PC-3 (cell line): ENCODE results near the gene BLACAT1. TPM values are rescaled to one million over a fixed set of nuclear protein-coding genes. Genes with fewer than 3 reads are reported as not detected.
A peak's percentile ranks its signal among the peaks of the same experiment; 100 is the strongest.

Experiments used
- ATAC-seq: fragments of 200-7000 bp; cut with Tn5 transposase; 2 replicates; pipeline ENCODE4 v1.9.1; 2020; ENCODE audit warnings: mild to moderate bottlenecking, moderate library complexity
- BruUV-seq: library from RNA; stranded (reverse); fragments of 400-500 nt; replicated peaks from 2 replicates; lab custom pipeline; 2021; lab: Mats Ljungman, UMichigan
- CTCF ChIA-PET: fragments of 300-600 bp; sonication (Branson Sonifier 250); formaldehyde crosslinking; loops from one replicate; lab custom pipeline; 2022; ENCODE audit warnings: antibody characterized with exemption; lab: Charles Lee
- POLR2A ChIA-PET: fragments of 300-600 bp; sonication (Branson Sonifier 250); formaldehyde crosslinking; loops from one replicate; lab custom pipeline; 2022; ENCODE audit warnings: antibody characterized with exemption; ENCODE audit not compliant: unreplicated experiment; lab: Charles Lee
- DNase-seq: peaks from one replicate; pipeline ENCODE4 v3.0.0-alpha.2; 2015
- H2AFZ ChIP-seq: fragments of 300-600 bp; sonication (generic); 2 replicates; pipeline ENCODE4 v1.6.0; 2016; ENCODE audit warnings: antibody characterized with exemption, low read length
- H3F3A ChIP-seq: fragments of 300-600 bp; sonication (generic); one replicate; pipeline ENCODE4 v1.6.0; 2017; ENCODE audit warnings: antibody characterized with exemption, low read length, control low read depth, mild to moderate bottlenecking; ENCODE audit not compliant: unreplicated experiment
- H3K27ac ChIP-seq: fragments of 300-600 bp; sonication (generic); 2 replicates; pipeline ENCODE4 v1.5.1; 2016; ENCODE audit warnings: mild to moderate bottlenecking, low read length
- H3K27me3 ChIP-seq: fragments of 300-600 bp; sonication (generic); 2 replicates; pipeline ENCODE4 v1.6.1; 2016; ENCODE audit warnings: low read length, mixed read lengths
- H3K36me3 ChIP-seq: fragments of 300-600 bp; sonication (generic); 2 replicates; pipeline ENCODE4 v1.6.1; 2016; ENCODE audit warnings: low read depth, mixed run types, low read length, mixed read lengths
- H3K4me1 ChIP-seq: fragments of 300-600 bp; sonication (generic); 2 replicates; pipeline ENCODE4 v1.5.1; 2016; ENCODE audit warnings: low read length; ENCODE audit not compliant: insufficient read depth
- H3K4me2 ChIP-seq: fragments of 300-600 bp; sonication (generic); 2 replicates; pipeline ENCODE4 v1.6.0; 2016; ENCODE audit warnings: low read length
- H3K4me3 ChIP-seq: fragments of 300-600 bp; sonication (generic); 2 replicates; pipeline ENCODE4 v1.5.1; 2016; ENCODE audit warnings: mild to moderate bottlenecking, low read length, mixed read lengths
- H3K79me2 ChIP-seq: fragments of 300-600 bp; sonication (generic); 2 replicates; pipeline ENCODE4 v1.6.1; 2017; ENCODE audit warnings: low read length, mixed read lengths
- H3K9ac ChIP-seq: fragments of 300-600 bp; sonication (generic); 2 replicates; pipeline ENCODE4 v1.6.0; 2016; ENCODE audit warnings: mild to moderate bottlenecking, low read length
- H3K9me2 ChIP-seq: fragments of 300-600 bp; sonication (generic); replicated peaks from 2 replicates; pipeline ENCODE4 v1.6.1; 2016; ENCODE audit warnings: mixed run types, low read length, mixed read lengths
- H3K9me3 ChIP-seq: fragments of 300-600 bp; sonication (generic); 2 replicates; pipeline ENCODE4 v1.6.1; 2016; ENCODE audit warnings: low read length, mixed read lengths
- H4K20me1 ChIP-seq: fragments of 300-600 bp; sonication (generic); 2 replicates; pipeline ENCODE4 v1.6.1; 2016; ENCODE audit warnings: low read length, mixed read lengths
- EZH2 ChIP-seq: fragments of 300-600 bp; sonication (generic); IDR thresholded peaks from one replicate; pipeline ENCODE4 v1.6.1; 2017; ENCODE audit warnings: antibody characterized with exemption, mild to moderate bottlenecking, low read length; ENCODE audit not compliant: unreplicated experiment
- EZH2phosphoT487 ChIP-seq: fragments of 300-600 bp; sonication (generic); IDR thresholded peaks from 2 replicates; pipeline ENCODE4 v1.6.1; 2018; ENCODE audit warnings: mild to moderate bottlenecking, antibody characterized with exemption, low read length, borderline replicate concordance
- intact Hi-C: fragments of 100-400 bp; cut with micrococcal nuclease; formaldehyde crosslinking; loops from 2 replicates; pipeline ENCODE4 v1.9.0; 2023
- total RNA-seq: library from RNA; depleted of rRNA; stranded (reverse); fragments of >200 nt; gene quantifications from 2 replicates; pipeline ENCODE4 v1.2.3, GENCODE V29; 2014
- TF ChIP-seq, protein P1 (sequence below): fragments of 300-600 bp; sonication (generic); conservative IDR thresholded peaks from 2 replicates; pipeline ENCODE4 v1.5.1; 2017; ENCODE audit warnings: antibody characterized with exemption, low read depth, mild to moderate bottlenecking, low read length

The BLACAT1 gene
- total RNA-seq, 1 experiment from 2014 or later, result 1.5 TPM

DNA sequence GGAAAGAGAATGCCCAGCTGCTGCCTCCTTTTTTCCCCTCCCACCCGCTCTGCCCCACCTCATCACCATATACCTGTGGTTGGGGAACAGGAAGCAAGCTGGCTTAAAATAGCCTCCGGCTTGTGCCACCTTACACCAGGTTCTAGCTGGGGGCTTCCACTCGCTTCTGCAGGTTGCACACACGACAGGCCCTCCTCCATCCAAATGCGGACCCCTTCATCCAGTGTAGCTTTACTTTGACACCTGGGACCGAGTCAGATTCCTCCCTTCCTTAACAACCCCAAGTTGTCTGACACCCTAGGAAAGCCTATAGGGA lies 14.6 kb downstream of the BLACAT1 start:
- Histone ChIP-seq H4K20me1 (no peaks in the 10 kb centered on the region), H2AFZ (no peak overlapping the region), H3K4me3 (no peak overlapping the region), H3K9ac (no peak overlapping the region), H3K36me3 (no peaks in the 10 kb centered on the region), H3K4me2 (peak overlapping the region; percentile 50), H3K27me3 (no peaks in the 10 kb centered on the region), H3K4me1 (peaks cover 25% of the 10 kb centered on the region), H3K9me3 (no peaks in the 10 kb centered on the region), H3K9me2 (no peaks in the 10 kb centered on the region), H3K27ac (peak overlapping the region; percentile 64), H3K79me2 (no peaks in the 10 kb centered on the region), H3F3A (no peaks in the 10 kb centered on the region)
- POLR2A ChIA-PET, result interaction anchor here (0.9 kb wide), 1 partner anchor 8 kb away, joined by 9 read pairs; no protein-coding TSS in a partner anchor
- BruUV-seq, result no TSS peak
- ATAC-seq (no peak), DNase-seq (no peak)
- CTCF ChIA-PET, result interaction anchor here (0.5 to 1.3 kb wide), 3 partner anchors 10 to 44 kb away, joined by 3 to 5 read pairs (median 3); no protein-coding TSS in a partner anchor
- no peak for TF ChIP-seq EZH2
- TF ChIP-seq, protein P1, sequence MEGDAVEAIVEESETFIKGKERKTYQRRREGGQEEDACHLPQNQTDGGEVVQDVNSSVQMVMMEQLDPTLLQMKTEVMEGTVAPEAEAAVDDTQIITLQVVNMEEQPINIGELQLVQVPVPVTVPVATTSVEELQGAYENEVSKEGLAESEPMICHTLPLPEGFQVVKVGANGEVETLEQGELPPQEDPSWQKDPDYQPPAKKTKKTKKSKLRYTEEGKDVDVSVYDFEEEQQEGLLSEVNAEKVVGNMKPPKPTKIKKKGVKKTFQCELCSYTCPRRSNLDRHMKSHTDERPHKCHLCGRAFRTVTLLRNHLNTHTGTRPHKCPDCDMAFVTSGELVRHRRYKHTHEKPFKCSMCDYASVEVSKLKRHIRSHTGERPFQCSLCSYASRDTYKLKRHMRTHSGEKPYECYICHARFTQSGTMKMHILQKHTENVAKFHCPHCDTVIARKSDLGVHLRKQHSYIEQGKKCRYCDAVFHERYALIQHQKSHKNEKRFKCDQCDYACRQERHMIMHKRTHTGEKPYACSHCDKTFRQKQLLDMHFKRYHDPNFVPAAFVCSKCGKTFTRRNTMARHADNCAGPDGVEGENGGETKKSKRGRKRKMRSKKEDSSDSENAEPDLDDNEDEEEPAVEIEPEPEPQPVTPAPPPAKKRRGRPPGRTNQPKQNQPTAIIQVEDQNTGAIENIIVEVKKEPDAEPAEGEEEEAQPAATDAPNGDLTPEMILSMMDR, result no peak
- TF ChIP-seq EZH2phosphoT487, result no peak
- intact Hi-C loops, result no loop called here

DNA sequence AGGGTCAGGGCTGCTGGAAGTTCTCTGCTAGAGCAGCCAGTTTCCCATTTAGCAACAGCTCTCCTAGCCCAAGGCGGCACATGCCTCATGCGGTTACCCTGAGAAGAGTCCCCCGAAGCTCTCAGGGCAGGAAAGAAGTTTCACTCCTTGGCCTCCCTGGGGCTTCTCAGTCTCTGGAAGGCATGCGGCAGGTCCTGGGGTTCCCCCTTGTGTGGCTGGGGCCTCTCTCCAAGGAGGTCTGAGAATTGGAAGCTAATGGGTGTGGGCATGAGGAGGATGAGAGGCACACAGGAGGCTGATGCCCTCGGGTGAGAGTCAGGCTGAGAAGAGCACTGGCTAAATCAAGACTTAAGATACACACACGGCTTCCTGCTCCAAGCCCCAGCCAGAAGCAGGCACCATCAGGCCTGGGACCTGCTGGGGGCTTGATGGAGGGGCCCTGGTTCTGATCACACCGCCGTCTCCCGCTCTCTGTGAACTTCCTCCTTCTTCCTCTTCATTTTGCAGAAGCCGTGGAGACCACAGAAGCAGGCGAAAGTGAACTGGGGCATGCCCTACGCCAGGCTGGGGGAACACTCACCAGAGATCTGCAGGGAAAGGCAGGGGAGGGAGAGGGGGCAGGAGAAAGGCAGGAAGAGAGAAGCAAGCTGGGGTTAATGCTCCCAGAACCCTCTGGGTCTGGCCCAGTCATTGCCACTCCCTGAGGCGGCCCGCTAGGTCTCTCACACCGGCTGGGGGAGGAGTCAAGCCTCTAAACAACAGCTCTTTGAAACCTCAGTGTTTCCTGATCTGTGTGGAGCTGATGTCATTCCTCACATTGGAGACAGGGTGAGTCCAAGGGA lies 15.1 kb downstream of the BLACAT1 start:
- Histone ChIP-seq H3F3A (no peaks in the 10 kb centered on the region), H3K4me3 (no peak overlapping the region), H3K27me3 (no peaks in the 10 kb centered on the region), H3K36me3 (no peaks in the 10 kb centered on the region), H3K9me2 (no peaks in the 10 kb centered on the region), H4K20me1 (no peaks in the 10 kb centered on the region), H3K27ac (peak overlapping the region; percentile 66), H3K4me1 (peaks cover 25% of the 10 kb centered on the region), H3K9me3 (no peaks in the 10 kb centered on the region), H2AFZ (no peak overlapping the region), H3K4me2 (no peak overlapping the region), H3K9ac (peak overlapping the region; percentile 6; the same call in 1 of the 2 replicates), H3K79me2 (no peaks in the 10 kb centered on the region)
- CTCF ChIA-PET, result interaction anchor here (0.5 to 1.3 kb wide), 5 partner anchors 9 to 45 kb away, joined by 3 to 5 read pairs (median 3); no protein-coding TSS in a partner anchor
- BruUV-seq, result no TSS peak
- intact Hi-C loops, result no loop called here
- no peak for TF ChIP-seq EZH2phosphoT487
- no peak for TF ChIP-seq EZH2
- TF ChIP-seq, protein P1, result no peak
- peak; percentile 95 for ATAC-seq
- POLR2A ChIA-PET, result interaction anchor here (0.5 to 0.9 kb wide), 2 partner anchors 9 to 22 kb away, joined by 3 to 9 read pairs; no protein-coding TSS in a partner anchor
- peak; percentile 90 for DNase-seq

DNA sequence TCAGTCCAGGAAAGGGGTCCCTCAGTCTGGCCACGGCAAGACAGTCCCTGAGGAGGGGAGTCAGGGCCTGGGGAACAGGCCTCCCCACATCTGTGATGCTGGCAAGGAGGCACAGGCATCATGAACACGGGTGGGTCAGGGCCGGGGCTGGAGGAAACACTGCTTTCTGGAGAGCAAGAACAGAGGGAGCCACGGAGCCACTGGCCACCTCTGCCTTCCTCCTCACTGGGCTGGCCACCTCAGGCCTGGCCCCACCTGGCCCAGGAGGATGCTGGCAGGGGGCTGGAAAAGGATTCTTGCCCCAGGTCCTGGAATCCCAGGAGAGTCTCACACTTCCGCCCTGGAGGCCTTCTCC lies 15.7 kb downstream of the BLACAT1 start:
- no peaks in the 10 kb centered on the region for H4K20me1 ChIP-seq
- no peak overlapping the region for H3K4me3 ChIP-seq
- no peak overlapping the region for H2AFZ ChIP-seq
- H3F3A ChIP-seq, result no peaks in the 10 kb centered on the region
- intact Hi-C loops, result no loop called here
- POLR2A ChIA-PET, result no interaction called here
- no TSS peak for BruUV-seq
- H3K9me2 ChIP-seq, result no peaks in the 10 kb centered on the region
- no peaks in the 10 kb centered on the region for H3K27me3 ChIP-seq
- H3K9me3 ChIP-seq, result no peaks in the 10 kb centered on the region
- no peak overlapping the region for H3K4me2 ChIP-seq
- no peak overlapping the region for H3K27ac ChIP-seq
- TF ChIP-seq EZH2phosphoT487 (no peak), EZH2 (no peak)
- TF ChIP-seq, protein P1, result no peak
- ATAC-seq (no peak), DNase-seq (no peak)
- H3K9ac ChIP-seq, result no peak overlapping the region
- H3K79me2 ChIP-seq, result no peaks in the 10 kb centered on the region
- H3K36me3 ChIP-seq, result no peaks in the 10 kb centered on the region
- peaks cover 25% of the 10 kb centered on the region for H3K4me1 ChIP-seq
- CTCF ChIA-PET, result interaction anchor here (1.3 kb wide), 1 partner anchor 45 kb away, joined by 5 read pairs; no protein-coding TSS in a partner anchor
